Thyroid gland (tissue), 4 donors: Measurements from ENCODE around the gene ZFAND2B. TPM values are rescaled to one million over a fixed set of nuclear protein-coding genes. Genes with fewer than 3 reads are reported as not detected.

Source experiments
- DNase-seq, 2 donors: peaks; one replicate each; pipeline ENCODE4 v3.0.0-alpha.2; 2019
- H3K27ac ChIP-seq, 3 donors: fragments of 200-600 bp; sonication (generic); 1 replicate in 2 of 3; 2 replicates in 1 of 3; pipeline ENCODE4 v1.5.1; 2016 to 2019; ENCODE audit warnings: mild to moderate bottlenecking in 1 of 3, moderate library complexity in 1 of 3
- H3K27me3 ChIP-seq: fragments of 200-600 bp; sonication (generic); one replicate; pipeline ENCODE4 v1.5.1; 2019
- H3K36me3 ChIP-seq, 2 donors: fragments of 200-600 bp; sonication (generic); one replicate each; pipeline ENCODE4 v1.5.1; 2016 to 2019
- H3K4me1 ChIP-seq, 2 donors: fragments of 200-600 bp; sonication (generic); one replicate each; pipeline ENCODE4 v1.5.1; 2017 to 2019
- H3K4me3 ChIP-seq, 3 donors: fragments of 200-600 bp; sonication (generic); replicated peaks in 1 of 3; 1 replicate in 2 of 3; 2 replicates in 1 of 3; pipeline ENCODE4 v1.5.1; 2016; ENCODE audit warnings: mild to moderate bottlenecking in 1 of 3
- H3K9me3 ChIP-seq: fragments of 200-600 bp; sonication (generic); one replicate; pipeline ENCODE4 v1.5.1; 2017
- CTCF ChIP-seq, 6 experiments: fragments of 200-600 bp in 3 of 6; fragments of 450-650 bp in 3 of 6; sonication (generic) in 3 of 6; IDR thresholded peaks; one replicate each; pipeline ENCODE4 v1.5.1; 2016 to 2019; ENCODE audit warnings: antibody characterized with exemption in 6 of 6, mild to moderate bottlenecking in 2 of 6, inconsistent platforms in 1 of 6, moderate library complexity in 1 of 6
- POLR2A ChIP-seq, 2 donors: fragments of 450-650 bp; IDR thresholded peaks; one replicate each; pipeline ENCODE4 v1.6.1; 2017; ENCODE audit warnings: antibody characterized with exemption in 2 of 2, mild to moderate bottlenecking in 2 of 2, moderate library complexity in 1 of 2
- WGBS, 2 donors: methylation state at CpG; one replicate each; pipeline ENCODE4 v1.1.5; 2017; 5-methylcytosine and 5-hydroxymethylcytosine counted together
- intact Hi-C: fragments of 100-400 bp; cut with DNase I; formaldehyde crosslinking; loops from one replicate; pipeline ENCODE4 v1.15.1; 2023
- total RNA-seq, 4 donors: library from RNA; depleted of rRNA; stranded (reverse); fragments of >200 nt; gene quantifications; one replicate each; pipeline ENCODE4 v1.2.3, GENCODE V29; 2016

The ZFAND2B gene
- total RNA-seq, 4 donors from 2014 or later = 78.7 to 131 (median 92.0) TPM

DNA sequence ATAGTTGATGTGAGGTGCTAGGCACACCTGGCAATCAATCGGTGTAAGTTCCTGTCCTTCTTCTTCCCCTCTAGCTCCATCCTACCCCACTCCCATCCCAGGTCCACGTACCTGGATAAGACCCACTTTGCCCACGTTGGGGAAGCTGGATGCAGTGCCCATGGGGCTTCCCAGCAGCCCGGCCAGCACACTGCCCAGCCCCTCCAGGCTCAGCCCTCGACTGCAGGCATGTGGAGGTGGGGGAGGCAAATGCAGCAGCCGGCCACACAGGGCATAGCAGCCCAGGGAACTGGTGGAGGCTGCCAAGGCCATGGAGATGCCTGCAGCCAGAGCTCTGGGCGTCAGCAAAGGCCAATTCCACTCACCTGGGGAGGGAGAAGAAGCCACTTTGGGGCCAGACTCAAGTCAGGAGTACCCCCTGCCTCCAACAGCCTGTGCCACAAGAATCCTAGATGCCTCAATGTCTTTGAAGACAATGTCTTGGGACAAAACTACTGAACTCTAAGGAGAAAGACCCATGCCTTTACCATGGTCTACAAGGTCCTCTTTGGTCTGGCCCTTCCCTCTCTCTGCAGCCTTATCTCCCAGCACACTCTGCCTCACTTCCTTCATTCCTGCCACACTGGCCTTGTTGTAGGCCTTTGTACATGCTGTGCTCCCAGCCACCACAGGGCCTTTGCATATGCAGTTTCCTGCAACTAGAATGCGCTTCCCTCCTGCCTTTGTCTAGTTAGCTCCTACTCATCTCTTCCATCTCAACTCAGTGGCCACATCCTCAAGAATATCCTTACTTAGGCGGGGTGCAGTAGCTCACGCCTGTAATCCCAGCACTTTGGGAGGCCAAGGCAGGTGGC, 41.3 kb upstream of the ZFAND2B start:
- H3K4me3 ChIP-seq = no peak overlapping the region
- H3K9me3 ChIP-seq = no peaks in the 10 kb centered on the region
- no peak overlapping the region for H3K27ac ChIP-seq
- TF ChIP-seq POLR2A (IDR thresholded peaks at IDR 0.05) (no peak), CTCF (IDR thresholded peaks at IDR 0.05) (no peak)
- DNase-seq = no peak
- H3K27me3 ChIP-seq = no peaks in the 10 kb centered on the region
- H3K36me3 ChIP-seq = no peaks in the 10 kb centered on the region
- intact Hi-C loops = loop anchor here (10.0 kb wide), 1 partner anchor 220 kb away; the partner anchor contains the start of gene DNPEP
- H3K4me1 ChIP-seq = peaks cover 4 to 6% of the 10 kb centered on the region in 2 donors
- 89 to 90% methylated on average over 8 to 10 of the region's 10 CpGs for WGBS, 2 donors

- H3K4me1 ChIP-seq = peaks cover 0 to 10% of the 10 kb centered on the region in 2 donors
- peaks cover 9 to 11% of the 10 kb centered on the region in 2 donors for H3K36me3 ChIP-seq
- no peak overlapping the region for H3K4me3 ChIP-seq
- H3K27me3 ChIP-seq = no peaks in the 10 kb centered on the region
- WGBS, 2 donors = 70 to 71% methylated on average over 5 of the region's 5 CpGs
- H3K27ac ChIP-seq = no peak overlapping the region
- intact Hi-C loops = loop anchor here (10.0 kb wide), 1 partner anchor 217 kb away; the partner anchor contains the start of gene DNPEP
- TF ChIP-seq CTCF (IDR thresholded peaks at IDR 0.05) (no peak), POLR2A (IDR thresholded peaks at IDR 0.05) (no peak)
- no peak for DNase-seq
- H3K9me3 ChIP-seq = no peaks in the 10 kb centered on the region
These were observed 38.6 kb upstream of the ZFAND2B start for GRCh38 chr2:219167997-219168396.

- 60 to 80% methylated on average over 3 to 6 of the region's 6 CpGs for WGBS, 2 donors
- intact Hi-C loops = loop anchor here (10.0 kb wide), 1 partner anchor 216 kb away; the partner anchor contains the start of gene DNPEP
- peaks cover 14 to 16% of the 10 kb centered on the region in 2 donors for H3K36me3 ChIP-seq
- no peak for TF ChIP-seq CTCF (IDR thresholded peaks at IDR 0.05)
- TF ChIP-seq POLR2A (IDR thresholded peaks at IDR 0.05) = no peak
- no peak for DNase-seq
- H3K27ac ChIP-seq = no peak overlapping the region
- H3K4me3 ChIP-seq = no peak overlapping the region
- no peaks in the 10 kb centered on the region for H3K27me3 ChIP-seq
- H3K9me3 ChIP-seq = no peaks in the 10 kb centered on the region
- H3K4me1 ChIP-seq = peaks cover 0 to 10% of the 10 kb centered on the region in 2 donors
These were observed 38.1 kb upstream of the ZFAND2B start for GRCh38 chr2:219168526-219168925.

DNA sequence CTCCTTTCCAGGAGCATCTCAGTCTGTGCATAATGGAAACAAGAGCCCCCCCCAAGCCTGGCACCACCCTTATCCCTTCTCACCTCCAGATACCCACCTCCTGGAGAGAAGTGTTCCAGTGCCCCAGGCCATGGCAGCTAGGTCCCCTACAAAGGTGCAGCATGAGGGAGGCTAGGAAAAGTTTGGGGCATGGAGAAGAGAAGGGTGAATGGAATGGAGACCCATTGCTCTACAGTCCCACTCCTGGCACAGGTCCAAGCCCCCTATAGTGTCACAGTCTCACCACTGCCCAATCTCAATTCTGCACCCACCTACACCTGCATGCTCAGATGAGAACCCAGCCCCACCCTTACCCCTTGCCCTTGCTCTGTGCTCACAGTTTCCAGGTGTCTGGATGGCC, 37.6 kb upstream of the ZFAND2B start:
- TF ChIP-seq POLR2A (IDR thresholded peaks at IDR 0.05) = no peak
- TF ChIP-seq CTCF (IDR thresholded peaks at IDR 0.05) = no peak
- H3K36me3 ChIP-seq = peaks cover 18 to 20% of the 10 kb centered on the region in 2 donors
- intact Hi-C loops = loop anchor here (10.0 kb wide), 1 partner anchor 216 kb away; the partner anchor contains the start of gene DNPEP
- peaks cover 0 to 10% of the 10 kb centered on the region in 2 donors for H3K4me1 ChIP-seq
- H3K4me3 ChIP-seq = no peak overlapping the region
- H3K9me3 ChIP-seq = no peaks in the 10 kb centered on the region
- no peak overlapping the region for H3K27ac ChIP-seq
- H3K27me3 ChIP-seq = no peaks in the 10 kb centered on the region
- no peak for DNase-seq
